Measurements from ENCODE around the gene BCL2L1.
"Not testable (repeated sequence)": the region's sequence is repeated elsewhere in the genome, so short reads cannot be mapped to it uniquely, and the experiment has no call there.

BCL2L1 gene

GRCh38 chr20:31722257-31723068, at the start of gene BCL2L1:
Gene BCL2L1 (minus strand): TSS chr20:31722868. CDS start chr20:31722218, 650 bp downstream.
- DNase-seq (ENCODE audit: low read depth in 2 of 3, low spot score in 1 of 3): peak; percentile 67 to 78 (median 69)

GRCh38 chr20:31770243-31770642, 47.6 kb upstream of the BCL2L1 start:
- no peak for DNase-seq (ENCODE audit: low read depth in 2 of 3, low spot score in 1 of 3)

- DNase-seq (ENCODE audit: low read depth in 2 of 3, low spot score in 1 of 3): no peak
Measured at GRCh38 chr20:31769681-31770080, 47.0 kb upstream of the BCL2L1 start.

- no peak for DNase-seq (ENCODE audit: low read depth in 2 of 3, low spot score in 1 of 3)
Measured at GRCh38 chr20:31767805-31768204, 45.1 kb upstream of the BCL2L1 start.

GRCh38 chr20:31764641-31765305, 42.1 kb upstream of the BCL2L1 start:
- DNase-seq (ENCODE audit: low read depth in 2 of 3, low spot score in 1 of 3): no peak

GRCh38 chr20:31760519-31761240, 38.0 kb upstream of the BCL2L1 start:
- no peak for DNase-seq (ENCODE audit: low read depth in 2 of 3, low spot score in 1 of 3)

GRCh38 chr20:31759836-31760518, 37.3 kb upstream of the BCL2L1 start:
- no peak for DNase-seq (ENCODE audit: low read depth in 2 of 3, low spot score in 1 of 3)

- DNase-seq (ENCODE audit: low read depth in 2 of 3, low spot score in 1 of 3): no peak
Measured at GRCh38 chr20:31758991-31759390, 36.3 kb upstream of the BCL2L1 start.

GRCh38 chr20:31758521-31758920, 35.9 kb upstream of the BCL2L1 start:
- DNase-seq (ENCODE audit: low read depth in 2 of 3, low spot score in 1 of 3): no peak

- no peak for DNase-seq (ENCODE audit: low read depth in 2 of 3, low spot score in 1 of 3)
Measured at GRCh38 chr20:31757254-31757653, 34.6 kb upstream of the BCL2L1 start.

GRCh38 chr20:31751126-31751525, 28.5 kb upstream of the BCL2L1 start:
- DNase-seq (ENCODE audit: low read depth in 2 of 3, low spot score in 1 of 3): no peak

- DNase-seq (ENCODE audit: low read depth in 2 of 3, low spot score in 1 of 3): no peak
Measured at GRCh38 chr20:31749223-31749622, 26.6 kb upstream of the BCL2L1 start.

GRCh38 chr20:31747640-31748039, 25.0 kb upstream of the BCL2L1 start:
- no peak for DNase-seq (ENCODE audit: low read depth in 2 of 3, low spot score in 1 of 3)

- not testable (repeated sequence) for DNase-seq (ENCODE audit: low read depth in 2 of 3, low spot score in 1 of 3)
Measured at GRCh38 chr20:31747028-31747427, 24.4 kb upstream of the BCL2L1 start.

GRCh38 chr20:31746068-31746878, 23.6 kb upstream of the BCL2L1 start:
- no peak for DNase-seq (ENCODE audit: low read depth in 2 of 3, low spot score in 1 of 3)

- no peak for DNase-seq (ENCODE audit: low read depth in 2 of 3, low spot score in 1 of 3)
Measured at GRCh38 chr20:31740656-31741323, 18.1 kb upstream of the BCL2L1 start.

GRCh38 chr20:31740208-31740607, 17.5 kb upstream of the BCL2L1 start:
- no peak for DNase-seq (ENCODE audit: low read depth in 2 of 3, low spot score in 1 of 3)

- DNase-seq (ENCODE audit: low read depth in 2 of 3, low spot score in 1 of 3): no peak
Measured at GRCh38 chr20:31739550-31739977, 16.9 kb upstream of the BCL2L1 start.

- peak; percentile 82 to 88 (median 85) for DNase-seq (ENCODE audit: low read depth in 2 of 3, low spot score in 1 of 3)
Measured at GRCh38 chr20:31738729-31739549, 16.3 kb upstream of the BCL2L1 start, which contains the start of gene TPX2. Gene TPX2 (plus strand): TSS chr20:31739290. CDS start chr20:31757477, 18,187 bp downstream.

Measured in stimulated activated CD4-positive, alpha-beta T cell treated with anti-CD3 and anti-CD28 coated beads, Interleukin-12 subunit alpha, Interleukin-12 subunit beta, amount 100 ng/mL, for 48 hours (primary cell).